Effector CD8-positive, alpha-beta T cell (primary cell): ENCODE measurements around the gene ACER1.
"Not testable (repeated sequence)": the region's sequence is repeated elsewhere in the genome, so short reads cannot be mapped to it uniquely, and the experiment has no call there.

ENCODE experiments used
- DNase-seq: peaks from one replicate; lab custom pipeline; 2025; lab: John Stamatoyannopoulos, UW
- total RNA-seq, 4 experiments: gene quantifications; one replicate each; lab custom pipeline; 2026; lab: John Stamatoyannopoulos, UW

The ACER1 gene
- total RNA-seq, result 0 to 1.1 (median 0.18) reads per million in 4 experiments

GRCh38 chr19:6333439-6333838 is at the start of gene ACER1:
ACER1 (minus strand) TSS chr19:6333612; CDS start chr19:6333551, 61 bp downstream.
- no peak for DNase-seq

GRCh38 chr19:6383188-6383587 is 49.8 kb upstream of the ACER1 start:
- DNase-seq, result no peak

GRCh38 chr19:6381030-6381750 is 47.8 kb upstream of the ACER1 start:
- no peak for DNase-seq

- no peak for DNase-seq
Observed at GRCh38 chr19:6379744-6380143, 46.3 kb upstream of the ACER1 start.

GRCh38 chr19:6378486-6378885 is 45.1 kb upstream of the ACER1 start:
- DNase-seq, result no peak

- DNase-seq, result no peak
Observed at GRCh38 chr19:6378041-6378440, 44.6 kb upstream of the ACER1 start.

- DNase-seq, result no peak
Observed at GRCh38 chr19:6376512-6377190, 43.2 kb upstream of the ACER1 start.

- DNase-seq, result no peak
Observed at GRCh38 chr19:6375411-6376010, 42.1 kb upstream of the ACER1 start, which contains the start of gene PSPN. PSPN (minus strand) TSS chr19:6375933; CDS start chr19:6375849, 84 bp downstream.

- DNase-seq, result no peak
Observed at GRCh38 chr19:6374711-6375410, 41.4 kb upstream of the ACER1 start.

GRCh38 chr19:6374161-6374709 is 40.8 kb upstream of the ACER1 start:
- no peak for DNase-seq

GRCh38 chr19:6373813-6374108 is 40.3 kb upstream of the ACER1 start:
- DNase-seq, result no peak

- peak; percentile 96 for DNase-seq
Observed at GRCh38 chr19:6373096-6373812, 39.8 kb upstream of the ACER1 start.

- peak; percentile 91 for DNase-seq
Observed at GRCh38 chr19:6372594-6373095, 39.2 kb upstream of the ACER1 start, which contains the start of gene ALKBH7. ALKBH7 (plus strand) TSS chr19:6372794; CDS start chr19:6372821, 27 bp downstream.

GRCh38 chr19:6364353-6364752 is 30.9 kb upstream of the ACER1 start:
- DNase-seq, result no peak

- DNase-seq, result no peak
Observed at GRCh38 chr19:6362351-6362801, 29.0 kb upstream of the ACER1 start.

- no peak for DNase-seq
Observed at GRCh38 chr19:6362027-6362350, 28.6 kb upstream of the ACER1 start.

GRCh38 chr19:6360857-6361216 is 27.4 kb upstream of the ACER1 start:
- not testable (repeated sequence) for DNase-seq

GRCh38 chr19:6360445-6360844 is 27.0 kb upstream of the ACER1 start:
- not testable (repeated sequence) for DNase-seq

GRCh38 chr19:6359568-6360341 is 26.3 kb upstream of the ACER1 start:
- no peak for DNase-seq

GRCh38 chr19:6358003-6358402 is 24.6 kb upstream of the ACER1 start:
- no peak for DNase-seq
